MCF 10A (cell line): Measurements from ENCODE around the gene HAVCR2. TPM values are rescaled to one million over a fixed set of nuclear protein-coding genes. Genes with fewer than 3 reads are reported as not detected.
A peak's percentile ranks its signal among the peaks of the same experiment; 100 is the strongest.

ENCODE experiments used
- BruUV-seq: library from RNA; stranded (reverse); fragments of 400-500 nt; replicated peaks from 2 replicates; lab custom pipeline; 2021; lab: Mats Ljungman, UMichigan
- CTCF ChIA-PET: fragments of 300-600 bp; sonication (Branson Sonifier 250); formaldehyde crosslinking; extraction: SDS; loops from one replicate; lab custom pipeline; 2021; ENCODE audit warnings: antibody characterized with exemption, inconsistent platforms; lab: Yijun Ruan, JAX
- POLR2A ChIA-PET: fragments of 300-600, 350-650 bp; sonication (Branson Sonifier 250); formaldehyde crosslinking; extraction: SDS; loops from one replicate; lab custom pipeline; 2020; ENCODE audit warnings: antibody characterized with exemption, inconsistent platforms; lab: Yijun Ruan, JAX
- DNase-seq: peaks from one replicate; pipeline ENCODE4 v3.0.0-alpha.2; 2018; ENCODE audit not compliant: unreplicated experiment
- H3K27ac Mint-ChIP-seq: one replicate; pipeline ENCODE4 v1.8.0; 2022; ENCODE audit warnings: mild to moderate bottlenecking, low read depth, mixed read lengths; ENCODE audit not compliant: unreplicated experiment
- H3K27me3 Mint-ChIP-seq: one replicate; pipeline ENCODE4 v1.8.0; 2022; ENCODE audit warnings: mixed read lengths; ENCODE audit not compliant: insufficient read depth, unreplicated experiment
- H3K36me3 Mint-ChIP-seq: one replicate; pipeline ENCODE4 v1.8.0; 2022; ENCODE audit warnings: mild to moderate bottlenecking, moderate library complexity, mixed read lengths; ENCODE audit not compliant: insufficient read depth, unreplicated experiment
- H3K4me1 Mint-ChIP-seq: one replicate; pipeline ENCODE4 v1.8.0; 2022; ENCODE audit warnings: mixed read lengths; ENCODE audit not compliant: insufficient read depth, unreplicated experiment
- H3K4me3 Mint-ChIP-seq: one replicate; pipeline ENCODE4 v1.8.0; 2022; ENCODE audit warnings: mild to moderate bottlenecking, moderate library complexity, mixed read lengths; ENCODE audit not compliant: unreplicated experiment
- H3K9me3 Mint-ChIP-seq: one replicate; pipeline ENCODE4 v1.8.0; 2022; ENCODE audit warnings: mixed read lengths; ENCODE audit not compliant: unreplicated experiment
- intact Hi-C: fragments of 100-400 bp; cut with micrococcal nuclease; formaldehyde crosslinking; loops from 2 replicates; pipeline ENCODE4 v1.14.1; 2022
- total RNA-seq: library from RNA; stranded (reverse); gene quantifications from 2 replicates; pipeline ENCODE4 v1.2.3, GENCODE V29; 2022
- TF ChIP-seq, protein P1 (sequence below): fragments of 200-600 bp; IDR thresholded peaks from one replicate; pipeline ENCODE4 v1.8.0; 2022; ENCODE audit warnings: antibody characterized with exemption, mild to moderate bottlenecking; ENCODE audit not compliant: unreplicated experiment

Gene HAVCR2
- total RNA-seq, 1 experiment from 2014 or later = not detected

DNA sequence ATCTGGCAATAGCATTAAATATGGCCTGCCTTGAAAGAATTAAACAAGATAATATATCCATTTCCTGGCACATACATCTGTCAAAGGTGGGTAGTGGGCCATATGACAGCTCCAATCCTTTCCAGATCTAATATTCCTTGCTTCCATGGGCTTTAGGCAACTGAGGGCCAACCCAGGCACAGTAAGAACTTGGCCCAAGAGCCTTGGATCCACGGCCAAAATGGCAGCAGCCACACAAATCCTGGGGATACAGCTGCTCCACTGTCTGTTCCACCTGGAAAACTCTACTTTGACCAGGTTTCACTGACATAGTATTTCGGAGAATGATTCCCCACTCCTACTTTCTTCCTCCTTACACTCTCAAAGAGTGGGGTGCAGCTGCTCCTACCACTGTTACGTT, 63.2 kb downstream of the HAVCR2 start:
- ChIA-PET CTCF (interaction anchor here (0.5 to 2.7 kb wide), 9 partner anchors 16 to 670 kb away, joined by 3 to 6 read pairs (median 5); no protein-coding TSS in a partner anchor), POLR2A (interaction anchor here (0.7 to 1.0 kb wide), 3 partner anchors 14 to 164 kb away, joined by 3 to 4 read pairs (median 3); partner anchors contain the start of gene MED7)
- no TSS peak for BruUV-seq
- Mint-ChIP-seq H3K4me3 (no peak overlapping the region), H3K9me3 (no peaks in the 10 kb centered on the region), H3K4me1 (peaks cover 26% of the 10 kb centered on the region), H3K27ac (peak overlapping the region; percentile 40), H3K27me3 (no peaks in the 10 kb centered on the region), H3K36me3 (no peaks in the 10 kb centered on the region)
- intact Hi-C loops = no loop called here
- TF ChIP-seq, protein P1, sequence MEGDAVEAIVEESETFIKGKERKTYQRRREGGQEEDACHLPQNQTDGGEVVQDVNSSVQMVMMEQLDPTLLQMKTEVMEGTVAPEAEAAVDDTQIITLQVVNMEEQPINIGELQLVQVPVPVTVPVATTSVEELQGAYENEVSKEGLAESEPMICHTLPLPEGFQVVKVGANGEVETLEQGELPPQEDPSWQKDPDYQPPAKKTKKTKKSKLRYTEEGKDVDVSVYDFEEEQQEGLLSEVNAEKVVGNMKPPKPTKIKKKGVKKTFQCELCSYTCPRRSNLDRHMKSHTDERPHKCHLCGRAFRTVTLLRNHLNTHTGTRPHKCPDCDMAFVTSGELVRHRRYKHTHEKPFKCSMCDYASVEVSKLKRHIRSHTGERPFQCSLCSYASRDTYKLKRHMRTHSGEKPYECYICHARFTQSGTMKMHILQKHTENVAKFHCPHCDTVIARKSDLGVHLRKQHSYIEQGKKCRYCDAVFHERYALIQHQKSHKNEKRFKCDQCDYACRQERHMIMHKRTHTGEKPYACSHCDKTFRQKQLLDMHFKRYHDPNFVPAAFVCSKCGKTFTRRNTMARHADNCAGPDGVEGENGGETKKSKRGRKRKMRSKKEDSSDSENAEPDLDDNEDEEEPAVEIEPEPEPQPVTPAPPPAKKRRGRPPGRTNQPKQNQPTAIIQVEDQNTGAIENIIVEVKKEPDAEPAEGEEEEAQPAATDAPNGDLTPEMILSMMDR = no peak
- DNase-seq = no peak

DNA sequence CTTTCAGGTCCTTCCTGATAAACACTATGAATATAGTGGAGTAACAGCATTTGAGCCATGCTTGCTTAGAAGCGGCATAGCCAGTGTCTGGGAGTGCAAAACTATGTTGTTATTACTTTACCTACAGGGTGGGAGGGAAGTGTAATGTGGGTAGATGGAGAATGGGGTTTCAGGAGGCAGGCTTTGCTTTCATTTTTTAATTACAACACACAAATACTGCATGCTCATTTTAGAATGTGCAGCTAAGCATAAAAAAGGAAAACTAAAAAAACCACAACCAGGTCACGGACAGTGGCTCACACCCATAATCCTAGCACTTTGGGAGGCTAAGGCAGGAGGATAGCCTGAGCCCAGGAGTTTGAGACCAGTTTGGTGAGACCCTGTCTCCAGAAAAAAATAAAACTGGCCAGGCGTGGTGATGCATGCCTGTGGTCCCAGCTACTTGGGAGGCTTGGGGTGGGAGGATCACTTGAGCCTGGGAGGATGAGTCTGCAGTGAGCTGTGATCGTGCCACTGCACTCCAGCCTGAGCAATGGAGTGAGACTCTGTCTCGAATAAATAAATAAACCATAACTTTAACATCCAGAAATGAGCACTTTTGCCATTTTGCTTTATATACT, 70.2 kb downstream of the HAVCR2 start:
- Mint-ChIP-seq H3K27ac (no peak overlapping the region), H3K36me3 (no peaks in the 10 kb centered on the region)
- CTCF ChIA-PET = interaction anchor here (1.3 kb wide), 1 partner anchor 11 kb away, joined by 5 read pairs; no protein-coding TSS in a partner anchor

More for the DNA sequence above, 70.2 kb downstream of the HAVCR2 start:
- Mint-ChIP-seq H3K9me3 (no peaks in the 10 kb centered on the region), H3K4me1 (no peaks in the 10 kb centered on the region), H3K27me3 (no peaks in the 10 kb centered on the region), H3K4me3 (no peak overlapping the region)
- no peak for DNase-seq
- POLR2A ChIA-PET = interaction anchor here (0.6 kb wide), 1 partner anchor 1468 kb away, joined by 3 read pairs; no protein-coding TSS in a partner anchor
- TF ChIP-seq, protein P1 = no peak
- no TSS peak for BruUV-seq
- intact Hi-C loops = no loop called here

Other genes starting within 250 kb of the HAVCR2 start
- not detected in 2 replicates for gene TIMD4, start 145.8 kb downstream of the HAVCR2 start, total RNA-seq
- 0.42 TPM in 1 of 2 replicates, not detected in the other for gene HAVCR1, start 49.9 kb downstream of the HAVCR2 start, total RNA-seq
- 14.7 and 16.9 TPM in 2 replicates for gene MED7, start 33.8 kb upstream of the HAVCR2 start, total RNA-seq
- not detected in 2 replicates for gene GARIN3, start 57.2 kb upstream of the HAVCR2 start, total RNA-seq
- gene ITK, start 71.8 kb upstream of the HAVCR2 start, total RNA-seq = not detected in 2 replicates
- gene CYFIP2, start 157.1 kb upstream of the HAVCR2 start, total RNA-seq = 50.5 and 50.8 TPM in 2 replicates